HPDE6-E6E7 (cell line): ENCODE data around the gene EFNA5.
"Not testable (repeated sequence)": the region's sequence is repeated elsewhere in the genome, so short reads cannot be mapped to it uniquely, and the experiment has no call there.

ENCODE experiments used
- DNase-seq: peaks from one replicate; pipeline ENCODE4 v3.0.0; 2011; ENCODE audit warnings: missing footprints; ENCODE audit errors: extremely low spot score

EFNA5 gene

DNA sequence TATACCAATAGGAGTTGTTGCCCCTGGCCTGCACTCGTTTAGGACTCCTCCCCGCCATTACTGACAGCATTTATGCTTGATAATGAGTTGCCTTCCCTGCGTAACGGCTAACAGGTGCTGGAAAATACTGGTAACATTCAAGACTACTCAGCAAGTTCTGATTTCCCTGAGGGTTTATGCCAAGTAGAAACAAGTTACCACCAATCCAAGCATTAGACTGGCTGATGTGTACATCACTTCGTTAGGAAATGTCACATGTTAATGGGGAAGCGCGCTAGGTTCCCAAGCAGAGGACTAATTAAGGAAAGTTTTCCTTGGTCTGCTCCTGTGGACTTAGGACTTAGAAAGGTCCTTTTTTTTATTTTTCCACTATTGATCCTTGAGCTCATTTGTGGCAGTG, 302.1 kb downstream of the EFNA5 start:
- no peak for DNase-seq

DNA sequence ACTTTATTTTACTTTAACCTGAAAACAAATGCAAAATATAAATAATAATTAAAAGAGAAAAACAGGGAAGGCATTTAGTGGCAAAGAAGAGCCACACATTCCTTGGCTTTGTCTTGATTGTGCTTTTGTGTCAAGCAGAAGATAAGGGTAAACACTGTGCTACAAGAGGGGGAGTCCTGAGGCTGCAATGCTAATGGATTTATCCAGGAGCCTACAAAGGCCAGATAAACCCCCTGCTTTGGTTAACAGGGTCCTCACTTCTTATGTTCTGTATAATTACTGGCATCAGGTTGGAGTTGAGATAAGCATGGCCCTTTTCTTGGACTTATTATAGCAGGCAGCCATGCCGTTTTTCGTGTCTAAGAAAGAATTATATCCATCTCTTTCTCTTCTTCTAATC, 302.8 kb downstream of the EFNA5 start:
- no peak for DNase-seq

DNA sequence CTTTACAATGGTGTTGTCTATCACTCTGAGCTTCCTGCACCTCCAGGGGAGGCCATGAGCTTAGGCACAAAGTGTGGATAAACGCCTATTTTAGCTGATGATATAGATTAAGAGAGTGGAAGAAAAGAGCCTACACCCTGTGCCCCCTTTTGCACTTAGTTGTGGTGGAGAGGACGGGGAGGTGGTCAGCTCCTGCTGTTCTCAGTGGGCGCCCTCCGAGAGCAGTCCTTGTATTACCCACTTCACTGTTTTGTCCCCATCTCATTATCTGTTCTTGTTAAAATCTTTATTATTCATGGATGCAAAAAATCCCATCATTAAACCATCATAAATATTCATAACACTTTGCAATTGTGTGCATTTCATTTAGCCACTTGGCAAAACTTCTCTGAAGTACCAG, 303.3 kb downstream of the EFNA5 start:
- no peak for DNase-seq

DNA sequence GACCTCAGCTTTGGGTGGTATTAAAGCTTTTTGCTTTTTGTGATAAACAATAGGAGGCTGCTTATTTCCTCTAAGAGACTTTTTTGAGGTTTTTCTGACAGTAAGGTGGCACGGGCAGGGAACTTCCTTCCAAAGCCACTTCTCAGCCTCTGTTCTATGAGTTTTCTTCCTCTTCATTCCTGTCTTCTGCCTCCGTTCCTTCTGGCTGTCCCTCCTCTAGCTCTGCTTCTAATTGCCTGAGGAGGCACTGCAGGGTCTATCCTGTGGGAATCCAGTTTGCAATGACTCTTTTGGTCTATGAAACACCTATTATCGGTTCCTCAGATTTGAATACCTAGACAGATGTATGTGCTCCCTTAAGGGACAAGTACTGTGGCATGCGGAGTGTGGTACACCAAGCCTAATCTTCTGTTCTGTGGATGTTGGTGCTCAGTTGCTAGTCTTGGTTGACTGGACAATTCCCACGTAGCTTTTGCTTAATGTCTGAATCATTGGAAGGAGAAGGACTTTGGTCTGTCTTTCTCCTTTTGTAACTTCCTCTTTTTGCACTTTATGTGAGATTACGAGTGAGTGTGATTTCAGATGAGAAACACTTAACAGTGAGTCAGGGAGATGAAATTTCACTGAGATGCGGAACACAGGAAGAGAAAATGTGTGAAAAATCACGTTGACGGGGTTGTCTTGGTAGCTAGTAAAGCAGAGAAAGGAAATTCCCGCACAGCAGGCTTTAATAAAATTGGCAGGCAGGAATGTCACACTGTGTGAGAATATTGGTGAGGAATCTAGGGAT, 305.2 kb downstream of the EFNA5 start:
- no peak for DNase-seq

DNA sequence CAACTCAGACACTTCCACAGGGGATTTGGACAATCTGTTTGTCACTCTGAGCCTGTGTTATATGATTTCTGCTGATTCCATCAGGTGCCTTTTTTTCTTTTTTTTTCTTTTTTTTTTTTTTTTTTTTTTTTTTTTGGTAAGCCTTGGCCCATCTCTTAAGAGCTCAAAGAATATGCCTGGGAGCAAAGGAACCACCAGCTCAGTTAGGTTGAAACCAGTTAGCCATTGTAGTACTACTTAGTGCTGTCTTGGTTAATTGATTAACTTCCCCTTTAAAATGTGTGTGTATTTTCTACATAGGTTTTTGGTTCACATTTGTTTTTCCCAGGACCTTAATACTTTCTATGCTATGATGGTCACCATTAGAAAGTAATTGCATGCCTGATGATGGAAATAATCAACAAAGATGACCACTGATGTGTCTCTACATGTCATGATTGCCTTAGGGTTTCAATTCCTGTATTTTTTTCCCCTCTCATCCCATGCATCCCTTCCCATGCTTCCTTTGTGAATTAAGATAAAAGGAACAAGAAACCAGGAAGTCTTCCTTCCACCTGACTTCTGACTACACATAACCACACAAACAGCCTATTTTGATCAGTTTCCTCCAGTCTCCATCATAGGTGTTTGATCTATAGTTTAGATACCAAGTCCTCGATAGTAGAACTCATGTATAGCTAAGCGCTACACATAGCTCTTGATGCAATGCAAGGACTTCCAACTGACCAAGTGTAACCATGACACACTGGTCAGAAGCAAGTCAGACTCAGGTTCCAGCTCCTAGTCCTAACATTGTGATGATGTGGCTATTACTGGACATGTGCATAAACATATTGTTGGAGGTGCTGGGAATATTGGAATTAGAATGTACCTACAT, 306.1 kb downstream of the EFNA5 start:
- no peak for DNase-seq

DNA sequence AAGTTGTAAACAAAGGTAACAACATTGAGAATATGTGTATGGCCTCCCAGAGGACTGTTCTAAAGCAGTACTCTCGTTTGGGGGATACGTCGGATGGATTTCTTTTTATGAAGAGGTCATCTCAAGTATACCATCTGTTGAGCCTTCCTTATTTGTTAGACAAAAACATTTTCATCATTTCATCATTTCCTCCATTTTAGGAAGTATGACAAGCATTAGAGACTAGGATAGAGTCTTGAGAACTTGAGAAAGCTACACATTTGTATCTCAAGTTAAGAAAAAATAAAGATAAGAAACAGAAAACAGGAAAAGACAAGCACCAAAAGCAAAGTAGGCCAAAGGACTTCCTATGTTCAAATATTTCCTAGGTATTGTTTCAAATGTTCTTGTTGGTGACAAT, 307.0 kb downstream of the EFNA5 start:
- no peak for DNase-seq

DNA sequence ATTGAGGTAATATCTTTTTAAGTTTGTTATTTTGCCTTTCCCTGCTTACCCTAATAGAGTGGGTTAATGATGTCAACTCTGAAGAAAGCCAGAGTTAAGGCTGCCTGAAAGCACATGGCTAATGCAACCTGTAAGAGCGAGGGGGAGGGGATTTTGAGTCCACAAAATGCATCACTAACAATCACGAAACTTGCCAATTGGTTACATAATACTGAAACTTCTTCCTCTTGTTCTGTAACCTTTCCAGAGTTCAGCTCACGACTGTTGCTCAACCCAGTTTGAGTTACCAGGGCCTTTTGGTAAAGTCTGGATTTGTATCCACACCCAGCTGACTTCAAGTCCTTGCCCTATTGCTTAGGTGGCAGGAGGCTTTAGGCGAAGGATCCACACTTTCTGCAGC, 308.8 kb downstream of the EFNA5 start:
- DNase-seq, result no peak

DNA sequence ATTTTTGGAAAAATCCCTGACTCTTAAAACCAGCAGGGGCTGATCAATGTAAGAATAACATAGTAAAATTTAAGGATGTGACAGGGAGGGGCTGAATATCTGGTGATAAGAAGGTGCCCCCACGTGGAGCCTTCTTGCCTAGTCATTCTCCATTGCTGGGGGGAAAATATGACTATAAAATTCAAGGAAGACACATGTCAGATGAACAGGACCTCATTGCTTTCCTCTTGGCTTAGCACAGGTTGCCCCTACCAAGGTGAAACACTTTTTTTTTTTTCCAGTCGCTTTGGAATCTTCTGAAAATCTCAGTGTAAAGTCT, 310.9 kb downstream of the EFNA5 start:
- no peak for DNase-seq

DNA sequence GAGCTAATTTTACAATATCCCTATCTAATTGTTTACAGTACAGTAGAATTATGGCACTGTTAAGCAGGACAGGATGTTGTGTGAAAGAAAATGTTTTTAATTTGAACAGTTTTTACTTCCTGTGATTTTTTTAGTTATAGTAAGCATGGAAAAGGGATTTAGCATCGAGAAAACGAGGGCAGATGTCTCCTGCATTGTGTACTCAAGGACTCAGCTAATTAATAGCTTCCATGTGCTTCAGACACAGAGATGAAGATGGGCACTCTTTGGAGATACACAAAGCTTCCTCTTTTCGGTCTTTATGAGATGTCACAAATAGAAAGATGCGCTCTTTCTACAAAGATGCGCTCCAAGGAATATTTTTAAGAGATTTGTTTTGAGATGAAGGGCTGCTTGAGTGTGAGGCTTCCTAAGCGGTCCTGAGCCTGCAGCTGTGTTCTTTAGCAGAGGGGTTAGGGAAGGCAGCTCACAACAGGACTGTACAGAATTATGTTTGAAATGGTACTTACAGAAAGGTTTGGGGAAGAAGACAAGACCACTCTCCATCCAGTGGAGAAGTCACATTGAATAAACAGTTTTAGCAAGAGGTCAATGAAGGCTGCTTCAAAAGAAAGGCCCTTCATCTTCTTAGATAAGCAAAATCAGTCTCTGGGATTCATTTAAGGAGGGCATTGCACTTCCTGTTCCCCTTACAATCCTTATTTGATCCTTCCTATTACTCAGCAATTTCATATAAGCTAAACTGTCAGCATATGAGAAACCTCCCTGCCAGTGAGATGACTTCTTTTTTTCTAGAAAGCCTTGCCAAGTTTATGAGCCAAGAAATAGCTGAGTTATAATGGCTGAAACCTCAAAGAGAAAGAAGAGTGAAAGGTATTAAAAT, 311.5 kb downstream of the EFNA5 start:
- DNase-seq, result no peak

DNA sequence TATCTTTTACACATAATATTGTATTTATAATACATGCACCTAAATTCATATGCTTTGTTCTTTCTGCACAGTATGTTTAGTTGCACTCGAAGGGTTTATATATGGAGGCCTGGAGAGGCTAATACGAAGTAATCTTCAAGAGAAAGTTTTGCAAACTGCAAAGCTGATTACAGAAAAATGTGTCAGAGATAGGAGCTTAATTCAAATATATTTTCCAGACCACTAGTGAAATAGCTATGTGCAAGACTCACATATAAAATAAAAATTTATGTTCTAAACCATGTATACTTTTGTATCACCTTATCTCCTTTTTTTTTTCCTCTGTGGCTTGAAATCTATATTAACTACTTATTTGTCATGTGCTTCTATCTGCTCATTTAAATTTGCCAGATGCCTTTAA, 313.8 kb downstream of the EFNA5 start:
- no peak for DNase-seq

DNA sequence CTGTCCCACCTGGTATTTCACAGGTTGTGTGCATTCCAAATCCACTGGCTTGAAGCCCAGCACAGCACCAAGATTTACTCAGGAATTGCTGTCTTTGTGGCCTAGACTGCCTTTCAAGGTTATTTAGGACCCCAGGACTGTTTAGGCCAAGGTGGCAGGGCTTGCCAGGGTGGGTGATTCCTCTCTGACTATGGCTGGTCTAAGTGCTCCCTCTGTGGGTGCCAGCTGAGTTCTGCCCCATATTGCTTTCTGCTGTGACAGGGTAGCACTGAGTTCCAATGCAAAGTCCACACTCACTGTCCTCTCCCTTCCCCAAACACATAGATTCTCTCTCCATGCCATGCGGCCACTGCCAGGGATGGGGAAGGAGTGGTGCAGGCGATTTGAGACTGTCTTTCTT, 318.2 kb downstream of the EFNA5 start:
- DNase-seq, result no peak

DNA sequence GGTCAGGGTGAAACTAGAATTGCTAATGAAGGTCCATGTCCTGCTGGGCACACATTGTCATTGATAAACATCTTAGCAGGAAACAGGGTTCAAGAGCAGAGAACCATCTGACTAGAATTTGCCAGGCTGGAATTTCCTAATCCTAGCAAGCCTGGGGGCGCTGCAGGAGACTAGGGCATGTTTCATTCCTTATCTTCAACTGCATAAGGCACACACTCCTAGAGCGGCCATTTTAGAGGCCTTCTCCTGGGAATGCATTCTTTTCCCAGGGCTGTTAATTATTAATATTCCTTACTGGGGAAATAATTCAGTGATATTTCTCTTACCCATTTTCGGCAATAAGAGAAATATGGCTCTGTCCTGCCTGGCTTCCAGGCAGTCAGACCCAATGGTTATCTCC, 324.2 kb downstream of the EFNA5 start:
- DNase-seq, result not testable (repeated sequence)

DNA sequence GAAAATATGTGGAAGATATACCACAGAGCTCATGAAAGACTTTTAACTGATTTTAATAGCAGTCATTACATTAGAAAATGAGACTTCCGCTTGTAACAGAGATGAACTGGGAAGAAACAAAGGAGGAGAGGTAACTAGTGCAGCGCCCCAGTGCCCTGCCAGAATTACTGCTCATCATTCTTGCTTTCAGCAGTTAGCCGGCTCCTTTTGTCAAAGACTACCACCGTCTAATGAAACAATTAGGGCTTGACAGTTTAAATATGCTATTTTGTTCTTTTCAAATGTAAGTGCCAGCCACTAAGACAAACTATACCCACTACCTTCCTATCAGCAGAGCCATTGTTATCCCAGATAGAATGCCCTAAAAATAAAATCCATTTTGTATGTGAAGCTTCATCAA, 328.4 kb downstream of the EFNA5 start:
- no peak for DNase-seq

DNA sequence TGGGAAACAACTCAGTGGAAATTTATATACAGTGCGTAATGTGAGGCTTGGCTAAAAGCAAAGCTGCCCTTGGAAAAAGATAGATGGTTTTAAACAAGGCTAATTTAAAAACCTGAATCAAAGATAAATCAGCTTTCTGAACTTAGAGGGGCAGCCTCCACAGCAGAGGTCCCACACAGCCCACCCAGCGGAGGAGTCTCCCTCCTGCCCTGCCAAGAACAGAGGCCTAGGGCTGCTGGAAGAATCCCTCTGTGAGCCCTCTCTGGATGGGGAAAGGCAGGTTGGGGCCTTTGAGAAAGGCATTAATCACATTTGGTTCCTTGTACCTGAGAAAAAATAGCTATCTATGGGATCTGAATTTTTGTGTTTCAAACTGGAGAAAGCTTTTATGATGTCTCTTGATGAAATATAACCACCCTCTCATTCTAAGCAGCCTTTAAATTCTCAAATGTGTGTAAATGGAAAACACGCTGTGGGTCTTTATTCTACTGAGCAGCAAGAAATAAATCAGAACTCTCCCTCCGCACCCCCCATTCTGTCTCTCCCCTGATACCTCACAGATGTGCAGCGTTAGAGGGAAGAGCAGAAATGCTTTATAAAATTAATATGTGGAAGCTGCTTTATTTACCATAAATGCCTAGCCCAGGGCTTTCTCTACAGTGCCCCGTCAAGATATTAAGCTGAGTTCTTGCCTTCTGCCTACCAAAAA, 329.2 kb downstream of the EFNA5 start:
- DNase-seq, result no peak

DNA sequence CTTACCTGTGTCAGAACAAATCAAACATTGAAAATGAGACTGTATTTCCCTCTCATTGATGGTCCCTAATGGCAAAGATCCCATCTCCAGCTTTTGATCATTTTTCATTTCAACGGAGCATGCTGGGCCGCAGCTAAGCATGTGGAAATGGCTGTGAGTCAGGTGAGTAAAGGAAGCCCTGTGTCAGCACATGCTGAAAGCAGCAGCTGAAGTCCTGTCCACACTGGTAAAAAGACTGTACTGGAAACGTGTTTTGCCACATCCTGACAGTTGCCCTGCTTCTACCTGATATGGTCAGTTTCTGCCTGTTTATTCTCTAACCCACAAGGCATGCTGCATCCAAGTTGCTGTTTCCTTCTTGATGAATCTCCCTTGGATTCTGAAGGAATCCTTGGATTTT, 330.1 kb downstream of the EFNA5 start:
- DNase-seq, result peak; percentile 61

DNA sequence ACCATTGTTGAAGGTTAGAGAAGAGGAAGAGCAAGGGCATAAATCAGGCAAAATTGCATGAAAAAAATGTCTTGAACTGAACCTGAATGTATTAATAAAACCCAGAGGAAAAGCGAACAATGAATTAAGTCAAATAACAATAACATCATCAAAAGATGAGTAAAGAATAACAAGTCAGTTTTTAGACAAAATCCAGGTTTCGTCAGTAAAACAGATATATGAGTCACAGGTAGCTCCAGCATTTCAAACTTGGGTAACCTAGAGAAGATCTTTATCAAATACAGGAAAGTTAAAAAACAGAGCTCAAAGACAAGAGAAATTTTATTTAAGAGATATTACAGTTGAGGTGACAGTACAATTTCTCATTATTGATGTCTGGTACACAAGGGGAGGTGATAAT, 332.4 kb downstream of the EFNA5 start:
- DNase-seq, result no peak

DNA sequence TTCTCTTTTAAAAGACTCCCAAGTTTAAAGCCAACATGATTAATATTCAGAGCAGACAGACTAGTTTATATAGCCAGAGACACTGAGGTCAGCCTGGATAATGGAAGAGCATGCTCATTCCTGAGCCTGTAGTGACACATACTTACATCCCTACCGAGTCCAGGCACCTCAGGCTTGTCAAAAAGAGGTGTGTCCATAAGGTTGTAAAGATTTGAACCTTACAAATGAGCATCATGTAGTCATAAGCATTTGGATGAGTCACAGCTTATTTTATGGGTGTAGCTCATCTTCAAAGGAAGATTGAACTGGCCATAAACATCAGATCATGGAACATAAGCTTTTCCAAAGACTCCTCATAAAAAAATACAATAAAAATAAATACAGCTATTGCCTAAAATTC, 333.5 kb downstream of the EFNA5 start:
- peak; percentile 54 for DNase-seq

DNA sequence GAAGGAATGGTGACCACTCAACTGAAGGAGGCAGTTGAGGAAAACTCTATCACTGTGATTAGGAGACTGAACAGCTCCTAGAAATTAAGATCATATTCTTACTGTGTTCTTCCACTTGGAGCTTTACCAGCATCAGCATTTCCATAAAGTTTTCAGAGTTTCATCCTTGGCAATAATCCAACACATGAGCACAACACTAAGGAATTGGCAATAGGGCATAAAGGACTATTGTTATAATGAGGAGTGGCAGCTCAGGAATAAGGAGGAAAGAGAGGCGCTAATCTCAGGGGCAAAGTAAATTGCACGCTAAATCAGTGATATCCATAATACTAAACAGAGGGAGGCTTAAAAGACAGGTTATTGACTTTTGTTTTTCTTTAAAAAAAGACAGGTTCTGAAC, 338.9 kb downstream of the EFNA5 start:
- DNase-seq, result no peak

DNA sequence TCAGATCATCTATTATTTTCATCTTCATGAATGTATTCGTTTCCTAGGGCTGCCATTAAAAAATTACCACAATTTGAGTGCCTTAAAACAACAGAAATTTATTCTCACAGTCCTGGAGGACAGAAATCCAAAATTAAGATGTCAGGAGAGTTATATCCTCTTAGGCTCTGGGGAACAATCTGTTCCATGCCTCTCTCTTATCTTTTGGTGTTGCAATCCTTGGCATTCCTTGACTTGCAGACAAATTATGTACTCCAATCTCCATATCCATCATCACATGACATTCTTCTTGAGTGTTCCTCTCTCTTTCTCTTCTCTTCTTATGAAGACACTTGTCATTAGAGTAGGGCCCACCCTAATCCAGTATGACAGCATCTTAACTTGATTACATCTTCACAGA, 339.4 kb downstream of the EFNA5 start:
- DNase-seq, result no peak

DNA sequence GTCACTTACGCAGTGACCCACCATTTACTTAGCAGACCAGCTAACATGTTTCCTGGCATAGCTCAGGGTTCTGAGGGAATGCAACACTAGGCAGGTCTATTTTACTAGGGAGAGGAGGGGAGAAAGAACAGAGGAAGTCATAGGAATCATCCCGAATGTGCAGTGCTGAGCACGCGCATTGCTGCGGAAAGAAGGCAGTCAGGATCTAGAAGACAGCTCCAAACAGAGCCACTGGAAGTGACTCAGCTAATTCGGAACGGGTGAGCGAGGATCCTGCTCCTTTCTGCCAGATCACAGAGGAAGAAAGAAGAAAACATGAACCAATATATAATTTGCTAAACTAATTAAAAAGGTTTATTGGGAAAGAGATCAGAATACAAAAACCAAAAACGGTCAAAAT, 339.8 kb downstream of the EFNA5 start:
- no peak for DNase-seq

DNA sequence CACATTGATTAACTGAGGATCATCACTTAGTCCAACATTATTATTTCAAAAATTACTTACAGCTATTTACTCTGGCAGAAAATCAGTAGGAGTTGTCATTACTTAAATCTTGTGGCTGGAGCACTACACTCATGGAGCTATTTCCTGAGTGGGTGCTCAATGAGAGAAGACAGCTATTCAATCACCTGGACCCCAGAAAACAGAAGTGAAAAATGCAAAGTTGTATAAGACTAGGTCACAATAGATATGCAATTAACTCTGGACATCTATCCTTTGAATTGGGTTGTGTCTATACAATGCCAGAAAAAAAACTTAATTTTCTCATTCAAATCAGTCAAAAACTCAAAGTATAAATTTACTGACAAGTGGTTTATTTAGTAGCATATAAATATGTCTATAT, 340.9 kb downstream of the EFNA5 start:
- DNase-seq, result no peak
